GM19023 (cell line): ENCODE measurements around the gene ZNF397.
"Not testable (repeated sequence)": the region's sequence is repeated elsewhere in the genome, so short reads cannot be mapped to it uniquely, and the experiment has no call there.

Experiments
- ATAC-seq: cut with Tn5 transposase; IDR thresholded peaks from one replicate; pipeline ENCODE4 v1.9.1; 2021; ENCODE audit warnings: mild to moderate bottlenecking, moderate library complexity; ENCODE audit not compliant: unreplicated experiment

The ZNF397 gene

GRCh38 chr18:35240664-35241447 lies at the start of gene ZNF397:
Gene ZNF397, plus strand, starts transcription at chr18:35241034. Its CDS starts 1,437 bp downstream, at chr18:35242471.
- ATAC-seq = peak; percentile 99

GRCh38 chr18:35191698-35192025 lies 49.2 kb upstream of the ZNF397 start:
- ATAC-seq = no peak

GRCh38 chr18:35192415-35192814 lies 48.4 kb upstream of the ZNF397 start:
- ATAC-seq = no peak

GRCh38 chr18:35193316-35193715 lies 47.5 kb upstream of the ZNF397 start:
- no peak for ATAC-seq

- ATAC-seq = no peak
Observed at GRCh38 chr18:35197296-35197695, 43.5 kb upstream of the ZNF397 start.

- ATAC-seq = no peak
Observed at GRCh38 chr18:35201256-35201931, 39.4 kb upstream of the ZNF397 start.

- no peak for ATAC-seq
Observed at GRCh38 chr18:35203067-35203466, 37.8 kb upstream of the ZNF397 start.

- ATAC-seq = no peak
Observed at GRCh38 chr18:35205199-35205712, 35.6 kb upstream of the ZNF397 start.

GRCh38 chr18:35205746-35206458 lies 34.9 kb upstream of the ZNF397 start:
- not testable (repeated sequence) for ATAC-seq

- no peak for ATAC-seq
Observed at GRCh38 chr18:35215026-35215425, 25.8 kb upstream of the ZNF397 start.

- not testable (repeated sequence) for ATAC-seq
Observed at GRCh38 chr18:35216611-35217010, 24.2 kb upstream of the ZNF397 start.

GRCh38 chr18:35219331-35219730 lies 21.5 kb upstream of the ZNF397 start:
- ATAC-seq = not testable (repeated sequence)

GRCh38 chr18:35220424-35220823 lies 20.4 kb upstream of the ZNF397 start:
- no peak for ATAC-seq

- no peak for ATAC-seq
Observed at GRCh38 chr18:35223797-35224196, 17.0 kb upstream of the ZNF397 start.

- no peak for ATAC-seq
Observed at GRCh38 chr18:35227254-35227653, 13.6 kb upstream of the ZNF397 start.

- ATAC-seq = peak; percentile 84
Observed at GRCh38 chr18:35231052-35231451, 9.8 kb upstream of the ZNF397 start.

GRCh38 chr18:35236571-35237363 lies 4.1 kb upstream of the ZNF397 start:
- ATAC-seq = no peak

- ATAC-seq = no peak
Observed at GRCh38 chr18:35239314-35239713, 1.5 kb upstream of the ZNF397 start.

GRCh38 chr18:35241448-35241804 lies 592 bp downstream of the ZNF397 start:
- ATAC-seq = peak; percentile 0

- ATAC-seq = no peak
Observed at GRCh38 chr18:35242426-35242825, 1.6 kb downstream of the ZNF397 start.

- ATAC-seq = no peak
Observed at GRCh38 chr18:35244671-35245070, 3.8 kb downstream of the ZNF397 start.
